LHCN-M2 (cell line): ENCODE results near the gene TRIM63. TPM values are rescaled to one million over a fixed set of nuclear protein-coding genes. Genes with fewer than 3 reads are reported as not detected.

ENCODE experiments used
- DNase-seq: peaks from one replicate; pipeline ENCODE4 v3.0.0-alpha.2; 2012; ENCODE audit warnings: low read depth
- total RNA-seq: library from RNA; depleted of rRNA; stranded (reverse); fragments of >200 nt; gene quantifications from 2 replicates; pipeline ENCODE4 v1.2.3, GENCODE V29; 2014

The TRIM63 gene
- total RNA-seq, 1 experiment from 2014 or later: not detected

DNA sequence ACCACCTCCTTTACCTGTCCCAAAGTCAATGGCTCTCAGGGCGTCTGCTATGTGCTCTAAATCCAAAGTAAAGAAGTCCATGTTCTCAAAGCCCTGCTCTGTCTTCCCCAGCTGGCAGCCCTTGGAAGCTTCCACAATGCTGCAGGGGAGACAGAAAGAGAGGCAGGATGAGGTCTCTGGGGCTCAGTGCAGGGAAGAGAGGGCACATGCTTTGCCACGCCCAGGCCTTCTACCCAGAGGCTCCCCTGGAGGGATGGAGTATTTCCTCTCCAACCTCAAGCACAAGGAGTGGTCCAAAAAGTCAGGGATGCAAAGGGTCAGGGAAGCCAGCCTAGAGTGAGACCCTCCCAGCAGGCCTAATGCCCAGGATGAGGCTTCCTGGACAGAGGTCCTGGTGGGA, 10.2 kb downstream of the TRIM63 start:
- DNase-seq: no peak

DNA sequence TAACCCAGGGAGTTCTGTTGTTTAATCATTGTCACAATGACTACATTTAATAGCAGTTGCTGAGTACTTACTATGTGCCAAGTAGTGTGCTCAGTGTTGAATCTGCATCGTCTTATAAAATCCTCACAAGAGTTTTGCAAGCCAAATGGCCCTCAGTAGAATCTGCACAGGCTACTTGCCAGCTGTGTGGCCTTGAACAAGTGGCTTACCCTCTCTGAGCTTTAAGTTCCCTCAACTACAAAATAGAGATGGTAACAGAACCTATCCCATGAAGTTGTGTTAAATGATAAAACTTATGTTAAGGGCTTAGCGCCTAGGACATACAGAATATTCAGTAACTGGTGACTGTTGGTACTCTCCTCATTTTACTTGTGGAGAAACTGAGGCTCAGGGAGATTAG, 12.4 kb downstream of the TRIM63 start:
- no peak for DNase-seq

DNA sequence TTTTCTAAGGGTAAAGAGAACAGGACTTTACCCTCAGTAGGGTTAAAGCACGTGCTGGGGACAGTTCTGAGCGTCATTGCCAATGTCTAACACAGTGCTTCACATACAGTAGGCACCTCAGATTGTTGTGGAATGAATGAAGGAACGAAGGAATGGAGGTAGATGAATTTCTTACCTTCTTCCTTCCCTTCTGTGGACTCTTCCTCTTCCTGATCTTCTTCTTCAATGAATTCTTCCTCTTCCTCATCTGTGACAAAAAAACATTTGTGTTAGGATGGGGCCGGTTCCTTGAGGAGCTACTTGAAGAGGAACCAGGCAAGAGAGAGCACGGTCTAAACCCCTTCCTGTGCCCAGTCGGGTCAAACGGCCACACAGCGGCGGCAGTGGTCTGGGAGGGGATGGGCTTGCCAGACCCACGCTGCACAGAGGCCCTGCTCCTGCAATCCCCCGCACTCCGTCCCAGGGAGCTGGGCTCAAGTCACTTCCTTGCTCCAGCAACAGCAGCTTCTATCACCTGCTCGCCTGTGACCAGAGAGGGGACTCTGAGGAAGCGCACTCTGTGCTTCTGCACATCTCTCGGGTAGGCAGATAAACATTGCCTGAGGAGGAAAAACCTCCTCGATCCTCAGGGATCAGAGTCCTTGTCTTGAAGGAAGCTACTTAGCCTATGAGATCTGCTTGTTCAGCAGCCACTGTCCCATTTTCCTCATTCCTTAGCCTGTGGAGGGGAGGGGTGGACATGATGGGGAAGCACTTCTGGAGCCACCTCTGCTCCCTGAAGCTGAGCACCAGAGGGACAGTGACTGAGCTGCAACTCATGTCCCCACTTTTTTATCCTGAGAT, 13.5 kb downstream of the TRIM63 start:
- DNase-seq: no peak

DNA sequence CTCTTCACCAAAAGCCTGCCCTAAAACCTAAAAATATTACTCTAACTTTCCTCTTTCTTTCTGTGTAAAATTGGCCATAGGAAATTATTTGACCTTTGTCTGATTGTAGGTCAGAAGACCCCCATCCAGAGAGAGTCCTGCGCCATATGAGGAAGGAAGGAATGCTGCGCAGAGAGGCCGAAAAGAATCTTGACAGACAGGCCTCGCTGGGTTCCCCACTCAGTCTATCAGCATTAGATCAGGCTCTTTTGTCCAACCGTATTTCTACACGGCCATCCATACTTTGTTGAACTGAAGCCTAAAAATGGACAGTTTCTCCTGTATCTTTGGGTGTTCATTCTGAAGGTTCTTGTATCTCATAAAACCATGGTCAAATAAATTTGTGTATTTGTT, 17.2 kb downstream of the TRIM63 start:
- no peak for DNase-seq

DNA sequence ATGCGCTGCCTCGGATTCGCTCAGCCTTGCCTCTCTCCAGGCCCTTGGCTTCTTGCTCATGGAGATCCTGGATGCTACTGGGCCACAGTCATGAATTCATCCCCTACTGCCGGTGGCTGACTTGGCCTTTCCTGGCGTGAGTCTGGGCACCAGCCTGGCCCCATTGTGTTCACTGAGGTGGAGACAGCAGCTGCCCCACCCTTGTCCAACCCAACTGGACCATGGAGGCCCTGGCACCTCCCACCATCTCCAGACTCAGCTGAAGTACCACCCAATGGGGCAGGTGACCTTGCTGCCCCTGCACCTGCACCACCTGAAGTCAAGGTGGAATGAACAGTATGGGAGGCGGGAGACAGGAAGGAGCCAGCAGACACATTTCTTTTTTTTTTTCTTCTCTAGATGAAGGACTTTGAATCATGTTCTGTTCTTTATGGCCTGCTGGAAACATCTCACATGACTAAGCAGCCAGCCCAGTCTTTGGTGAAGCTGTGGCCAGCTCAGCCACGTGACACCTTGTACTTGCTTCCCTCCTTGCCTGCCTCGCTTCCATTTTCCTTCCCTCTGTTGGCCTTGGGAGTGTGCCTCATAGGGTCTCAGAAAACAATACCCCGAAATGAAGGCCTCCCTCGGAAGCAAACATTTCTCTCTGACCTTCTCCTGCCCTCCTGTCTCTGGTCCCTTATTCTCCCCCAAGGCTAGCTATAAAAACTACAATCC, 17.7 kb downstream of the TRIM63 start:
- no peak for DNase-seq

DNA sequence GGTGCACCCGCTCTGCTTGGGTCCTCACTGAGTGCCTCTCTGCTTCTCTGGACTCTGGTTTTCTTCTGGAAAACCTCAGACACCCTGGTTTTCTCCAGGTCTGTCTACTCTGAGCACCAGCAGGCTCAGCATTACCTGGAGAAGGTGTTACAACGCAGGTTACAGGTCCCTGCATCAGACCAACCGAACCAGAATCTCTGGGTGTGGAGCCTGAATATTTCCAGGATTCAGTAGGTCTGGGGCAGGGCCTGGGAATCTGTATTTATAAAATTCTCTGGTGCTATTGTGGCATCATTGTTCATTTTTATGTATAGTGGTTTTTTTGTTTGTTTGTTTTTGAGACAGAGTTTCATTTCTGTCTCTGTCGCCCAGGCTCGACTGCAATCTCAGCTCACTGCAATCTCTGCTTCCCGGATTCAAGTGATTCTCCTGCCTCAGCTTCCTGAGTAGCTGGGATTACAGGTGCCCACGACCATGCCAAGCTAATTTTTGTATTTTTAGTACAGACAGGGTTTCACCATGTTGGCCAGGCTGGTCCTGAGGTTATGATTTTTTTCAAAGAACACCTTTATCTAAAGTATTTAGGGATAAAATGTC, 20.1 kb downstream of the TRIM63 start:
- no peak for DNase-seq

DNA sequence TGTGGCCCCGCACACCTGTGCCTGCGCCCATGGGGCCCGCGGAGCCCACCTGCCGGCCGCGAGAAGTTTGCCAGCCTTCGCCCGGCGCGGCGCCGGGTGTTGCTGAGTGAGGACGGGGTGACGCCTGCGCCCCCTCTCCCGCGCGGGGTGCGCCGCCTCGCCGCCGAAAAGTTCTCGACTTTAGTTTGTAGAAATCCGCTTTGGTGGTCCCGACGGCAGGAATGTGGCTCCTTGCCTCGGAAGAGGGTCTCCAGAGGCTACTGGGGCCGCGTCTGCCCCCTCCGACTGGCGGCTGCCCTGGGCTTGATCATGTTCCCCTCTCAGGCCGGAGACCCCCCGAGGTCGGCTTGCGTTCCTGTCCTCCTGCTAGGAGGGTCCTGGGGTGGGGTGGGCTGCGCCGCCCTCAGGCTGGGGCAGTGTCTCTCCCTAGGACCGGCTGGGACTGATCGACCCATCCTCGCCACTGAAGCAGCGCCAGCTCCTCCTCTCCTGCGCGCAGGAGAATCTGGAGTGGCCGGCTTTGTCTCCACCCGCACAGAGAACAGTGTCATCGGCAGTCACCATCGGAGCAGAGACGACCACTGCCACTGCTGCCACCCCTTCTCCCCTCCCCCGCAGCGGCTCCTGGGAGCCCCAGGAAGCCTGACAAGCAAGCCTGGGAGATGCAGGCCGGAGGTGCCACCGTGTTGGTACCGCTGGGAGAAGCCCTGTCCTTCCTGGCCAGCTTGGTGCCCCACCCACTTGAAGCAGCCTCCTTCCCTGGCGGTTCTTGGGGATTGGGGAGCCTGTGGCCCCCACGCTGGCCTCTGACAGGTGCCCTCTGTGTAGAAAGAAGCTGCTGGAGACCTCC, 21.0 kb downstream of the TRIM63 start:
- no peak for DNase-seq

DNA sequence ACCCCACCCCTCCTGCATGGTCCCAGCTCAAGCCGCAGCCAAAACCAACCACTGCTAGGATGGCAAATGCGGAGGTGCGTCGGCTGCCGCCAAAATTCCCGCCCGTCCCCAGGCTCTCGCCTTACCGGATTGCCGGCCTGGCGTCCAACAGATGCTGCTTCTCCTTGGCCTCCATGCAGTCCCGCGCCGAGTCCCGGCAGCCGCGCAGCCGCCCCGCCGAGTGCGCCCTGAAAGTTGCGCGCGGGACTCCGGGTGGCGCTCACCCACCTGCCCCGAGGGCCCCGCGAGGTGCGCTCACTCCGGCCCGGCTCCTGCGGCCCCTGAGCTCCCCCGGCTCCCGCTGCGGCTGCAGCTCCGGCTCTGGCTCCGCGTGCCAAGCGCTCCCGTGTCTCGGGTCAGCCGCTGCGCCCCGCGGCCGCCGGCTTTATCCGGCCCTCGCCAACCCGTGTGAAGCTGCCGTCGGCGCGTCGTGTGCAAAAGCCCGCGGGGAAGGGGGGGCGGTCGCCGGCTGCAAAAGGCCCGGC, 21.6 kb downstream of the TRIM63 start, which contains the start of gene SLC30A2:
TSS of gene SLC30A2 (minus strand) at position 397 of the 524 bp plus-strand sequence. CDS start at position 175, 222 bp downstream.
- DNase-seq: no peak

DNA sequence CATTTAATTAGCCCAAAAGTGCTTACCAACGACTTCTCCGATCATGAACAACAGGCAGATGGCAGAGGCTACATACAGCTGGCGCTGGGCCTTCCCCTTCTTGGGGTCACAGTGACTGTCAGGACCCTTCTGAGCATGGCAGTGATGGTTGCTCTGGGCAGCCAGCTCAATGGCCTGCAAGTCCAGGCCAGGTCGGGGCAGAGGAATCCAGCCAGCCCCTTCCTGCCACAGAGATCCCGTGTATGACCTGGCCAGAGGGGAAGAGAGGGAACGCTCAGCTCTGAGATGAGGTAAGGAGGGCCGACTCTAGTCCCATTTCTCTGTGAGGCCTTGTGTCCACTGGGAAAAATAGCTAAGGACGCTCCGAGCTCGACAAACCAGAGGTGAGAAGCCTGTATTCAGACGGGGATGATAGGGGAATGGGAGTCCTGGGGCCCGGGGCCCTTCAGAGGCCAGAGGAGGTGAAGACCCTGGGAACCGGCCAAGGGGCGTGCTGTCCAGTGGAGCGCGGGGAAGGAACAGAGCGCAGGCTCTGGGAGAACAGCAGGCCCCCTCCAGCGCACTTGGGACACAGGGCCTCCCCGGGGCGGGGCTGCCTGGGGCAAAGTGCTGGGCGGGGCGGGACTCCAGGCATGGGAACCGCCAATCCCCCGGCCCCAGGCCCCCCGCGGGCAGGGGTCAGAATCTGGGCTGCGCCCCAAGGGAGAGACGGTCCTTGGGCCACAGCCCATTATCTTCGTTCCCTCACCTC, 22.3 kb downstream of the TRIM63 start:
- no peak for DNase-seq

DNA sequence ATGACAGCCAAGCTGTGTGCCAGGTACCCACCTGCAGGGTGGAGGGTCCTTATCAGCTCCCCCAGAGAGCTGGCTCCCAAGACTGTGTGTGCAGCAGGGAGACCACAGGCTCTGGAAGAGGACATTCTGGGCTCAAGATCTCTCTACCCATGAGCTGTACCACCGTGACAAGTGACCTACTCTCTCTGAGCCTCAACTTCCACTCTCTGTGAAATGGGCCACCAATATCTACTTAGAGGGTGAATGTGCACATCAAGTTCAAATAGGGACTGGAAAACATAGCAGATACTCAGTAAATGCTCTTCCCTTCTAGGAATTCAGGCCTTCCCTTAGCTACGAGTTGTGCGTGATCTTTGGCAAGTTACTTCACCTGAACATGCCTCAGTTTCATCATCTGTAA, 23.0 kb downstream of the TRIM63 start:
- no peak for DNase-seq

DNA sequence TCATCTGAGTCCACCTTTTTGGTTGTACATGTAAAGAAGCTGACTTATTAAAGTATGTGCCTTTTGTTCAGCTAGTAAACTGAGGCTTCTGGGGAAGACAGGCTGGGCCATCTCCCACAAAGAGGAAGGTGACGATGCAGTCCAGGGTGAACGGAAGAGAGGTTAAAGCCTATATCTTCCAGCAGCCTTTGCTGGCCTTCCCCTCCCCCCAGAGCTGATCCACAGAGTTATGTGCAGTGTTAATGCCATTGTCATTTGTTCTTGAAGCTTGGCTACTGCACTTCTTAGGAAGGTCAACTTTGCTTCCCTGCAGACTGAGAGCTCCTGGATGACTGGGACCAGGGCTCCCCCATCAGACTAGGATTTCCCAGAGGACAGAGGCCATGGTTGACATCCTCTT, 23.7 kb downstream of the TRIM63 start:
- no peak for DNase-seq

DNA sequence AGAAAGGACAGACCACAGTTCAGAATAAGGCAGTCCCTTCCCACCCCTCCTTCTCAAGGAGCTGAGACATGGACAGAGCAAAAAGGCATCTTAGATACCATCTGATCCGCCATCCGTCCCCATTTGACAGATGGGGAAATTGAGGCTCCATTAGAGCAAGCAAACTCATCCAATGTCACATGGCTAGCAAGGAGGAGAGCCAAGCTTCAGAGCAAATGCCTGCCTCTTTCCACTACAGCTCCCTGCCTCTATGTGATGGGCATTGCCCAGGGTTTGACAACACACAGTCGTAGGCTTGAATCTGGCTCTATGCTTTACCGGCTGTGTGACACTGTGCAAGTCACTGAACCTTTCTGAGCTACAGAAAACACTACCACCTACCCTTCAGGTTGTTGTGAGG, 25.5 kb downstream of the TRIM63 start:
- DNase-seq: no peak

DNA sequence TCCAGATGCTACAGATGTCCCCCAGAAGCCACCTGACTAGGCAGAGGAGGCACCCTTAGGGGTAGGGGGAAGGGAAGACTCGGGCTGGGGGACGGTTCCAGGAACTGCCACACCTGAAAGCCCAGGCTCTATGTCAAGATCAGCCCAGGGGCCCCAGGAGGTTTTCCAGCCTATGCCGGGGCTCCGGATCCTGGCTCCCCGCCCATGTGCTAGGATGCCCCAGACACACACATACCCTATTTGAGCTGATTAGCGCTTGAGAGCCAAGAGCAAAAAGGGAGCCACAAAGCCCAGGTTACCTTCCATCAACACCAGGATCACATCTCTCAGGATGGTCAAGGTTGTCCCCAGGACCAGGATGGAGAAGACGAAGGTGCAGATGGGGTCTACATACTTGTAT, 26.0 kb downstream of the TRIM63 start:
- DNase-seq: no peak

DNA sequence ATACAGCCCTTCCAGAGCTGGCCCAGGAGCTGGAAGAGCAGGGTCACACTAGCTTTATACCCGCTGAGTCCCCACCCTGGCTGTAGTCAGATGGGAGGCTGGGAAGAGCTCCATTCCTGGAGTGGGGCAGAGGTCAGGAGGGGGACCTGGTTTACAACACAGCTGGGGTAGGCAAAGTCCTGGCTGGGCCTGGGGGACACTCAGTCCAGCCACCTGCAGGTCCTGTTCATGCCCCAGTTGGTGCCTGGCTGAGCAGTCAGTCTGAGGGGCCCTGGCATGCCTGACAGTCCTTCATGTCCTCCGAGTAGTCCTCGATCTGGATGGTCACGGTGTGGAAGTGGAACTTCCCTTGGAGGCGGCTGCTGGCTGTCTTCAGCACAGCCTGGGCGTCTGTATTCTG, 28.5 kb downstream of the TRIM63 start:
- no peak for DNase-seq

DNA sequence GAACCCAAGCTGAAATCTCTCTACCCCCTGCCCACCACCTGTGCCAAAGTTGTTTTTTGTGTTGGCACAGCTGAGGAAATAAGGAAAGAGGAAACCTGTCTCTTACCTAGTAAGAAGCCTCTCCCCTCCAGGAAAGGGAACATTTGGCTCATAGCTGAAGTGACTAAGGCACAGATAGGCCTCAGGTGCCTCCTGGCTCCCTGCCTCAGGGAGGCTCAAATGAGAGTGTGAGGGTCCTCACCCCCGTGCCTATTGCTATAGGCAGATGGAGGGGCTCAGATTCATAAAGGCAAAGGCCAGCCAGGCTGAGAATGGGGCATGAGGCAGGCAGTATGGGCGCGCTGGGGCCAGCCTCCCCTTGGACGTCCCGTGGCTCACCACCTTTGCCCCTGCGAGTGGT, 29.0 kb downstream of the TRIM63 start:
- no peak for DNase-seq

DNA sequence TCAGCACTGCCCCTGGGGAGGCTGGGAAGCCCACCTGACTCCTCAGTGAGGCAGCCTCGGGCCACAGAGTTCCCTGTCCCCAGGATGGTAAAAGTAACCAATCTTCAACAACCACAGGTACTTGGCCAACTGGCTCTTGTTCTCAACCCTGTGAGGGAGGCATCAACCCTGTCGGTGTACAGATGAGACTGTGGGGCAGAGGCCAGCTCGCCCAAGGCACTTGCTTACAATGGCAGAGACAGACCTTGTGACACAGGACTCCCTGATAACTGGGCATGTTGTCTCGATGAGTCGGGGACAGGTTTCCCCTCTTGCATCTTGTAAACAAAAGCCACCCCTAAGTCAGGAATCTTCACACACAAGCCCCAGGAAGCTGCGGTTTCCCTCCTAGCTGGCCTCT, 29.5 kb downstream of the TRIM63 start:
- DNase-seq: no peak

DNA sequence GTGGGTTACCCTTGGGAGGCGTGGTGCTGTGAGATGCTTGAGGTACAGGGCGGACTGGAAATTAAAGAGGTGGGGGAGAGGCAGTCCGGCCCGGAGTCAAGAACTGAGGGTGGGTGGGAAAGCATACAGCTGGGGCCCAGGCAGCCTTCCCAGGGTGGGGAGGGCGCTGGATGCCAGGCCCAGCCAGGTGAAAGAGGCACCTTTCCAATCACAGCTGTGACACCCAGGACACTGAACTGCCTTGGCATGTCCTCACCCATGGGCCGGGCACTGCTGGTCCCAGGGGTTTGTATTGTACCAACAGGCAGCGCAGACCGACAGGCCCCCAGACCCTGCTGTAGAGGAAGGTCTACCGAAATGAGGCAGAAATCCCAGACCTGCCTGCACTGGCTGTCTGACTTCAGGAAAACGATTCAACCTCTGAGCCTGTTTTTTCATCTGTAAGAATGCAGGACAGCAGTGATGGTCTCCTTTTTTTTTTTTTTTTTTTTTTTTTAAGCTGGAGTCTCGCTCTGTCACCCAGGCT, 30.6 kb downstream of the TRIM63 start:
- DNase-seq: no peak

DNA sequence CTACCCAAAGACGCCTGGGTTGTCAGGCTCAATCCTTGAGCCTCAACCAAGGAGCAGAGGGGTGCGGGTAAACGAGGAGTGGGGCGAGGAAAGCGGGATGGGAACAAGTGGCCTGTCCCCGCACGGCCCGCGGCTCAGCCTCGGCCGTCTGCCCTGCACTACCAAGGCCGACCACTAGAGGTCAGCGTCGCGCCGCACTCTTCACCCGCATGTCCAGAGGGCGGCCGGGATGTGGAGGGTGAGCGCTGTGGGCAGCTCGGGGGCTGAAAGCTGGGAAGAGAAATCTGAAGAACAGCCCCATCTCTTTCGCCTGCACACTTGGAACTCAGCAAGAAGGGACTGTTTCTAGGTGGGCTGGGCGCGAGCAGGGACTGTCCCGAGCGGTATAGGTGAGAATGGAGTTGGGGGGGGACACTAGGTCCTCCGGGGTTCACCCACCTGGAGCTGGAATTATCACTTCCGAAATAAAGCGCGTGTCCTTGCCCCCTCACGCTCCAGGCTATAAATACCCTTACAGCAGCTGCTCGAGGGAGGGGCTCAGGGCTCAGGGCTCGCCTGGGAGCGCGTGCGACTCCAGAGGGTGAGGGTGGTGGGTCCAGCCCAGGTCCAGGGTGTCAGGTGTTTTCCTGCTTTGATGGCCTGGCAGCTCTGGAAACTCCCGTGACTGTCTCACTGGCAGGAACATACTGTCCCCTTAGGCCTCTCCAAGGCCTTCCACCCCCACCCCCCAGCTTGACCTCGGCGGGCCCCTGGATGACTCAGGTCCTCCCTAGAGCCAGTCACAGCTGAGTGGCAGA, 31.3 kb downstream of the TRIM63 start:
- peak; percentile 55 for DNase-seq

DNA sequence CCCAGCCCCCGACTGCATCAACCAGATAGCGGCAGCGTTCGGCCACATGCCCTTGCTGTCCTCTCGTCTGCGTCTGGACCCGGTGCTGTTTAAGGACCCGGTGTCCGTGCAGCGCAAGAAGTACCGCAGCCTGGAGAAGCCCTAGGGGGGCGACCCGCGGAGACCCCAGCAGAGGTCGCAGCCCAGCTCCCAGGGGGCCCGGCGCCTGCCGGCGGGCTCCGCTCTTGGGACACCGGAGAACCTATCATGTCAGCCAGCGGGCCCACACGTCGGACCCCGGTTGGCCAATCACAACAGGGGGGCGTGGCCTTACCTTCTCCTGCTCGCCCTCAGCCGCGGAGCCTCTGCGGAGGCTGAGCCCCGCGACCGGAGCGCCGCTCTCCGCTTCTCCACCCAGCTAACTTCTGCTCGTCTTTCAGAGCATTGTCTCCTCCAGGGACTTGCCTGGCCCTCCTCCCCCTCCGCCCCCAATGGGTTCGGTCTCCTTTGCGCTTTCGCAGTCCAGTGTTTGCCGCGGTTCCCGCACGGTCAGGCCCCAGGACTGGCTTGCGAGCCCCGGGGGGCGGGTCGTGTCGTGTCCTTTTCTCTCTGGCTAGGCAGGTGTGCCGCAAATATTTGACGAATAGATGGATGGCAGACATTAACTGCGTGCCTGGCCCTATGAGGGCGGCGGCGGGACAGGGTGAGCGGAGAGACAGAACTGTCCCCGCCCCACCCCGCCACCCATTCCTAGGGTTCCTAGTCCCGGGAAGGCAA, 32.0 kb downstream of the TRIM63 start:
- DNase-seq: peak; percentile 82
